Thyroid gland (tissue), 4 donors: Measurements from ENCODE around the gene DIO2. TPM values are rescaled to one million over a fixed set of nuclear protein-coding genes. Genes with fewer than 3 reads are reported as not detected.

Experiments
- DNase-seq, 2 donors: peaks; one replicate each; pipeline ENCODE4 v3.0.0-alpha.2; 2019
- H3K27ac ChIP-seq, 3 donors: fragments of 200-600 bp; sonication (generic); 1 replicate in 2 of 3; 2 replicates in 1 of 3; pipeline ENCODE4 v1.5.1; 2016 to 2019; ENCODE audit warnings: mild to moderate bottlenecking in 1 of 3, moderate library complexity in 1 of 3
- H3K27me3 ChIP-seq: fragments of 200-600 bp; sonication (generic); one replicate; pipeline ENCODE4 v1.5.1; 2019
- H3K36me3 ChIP-seq, 2 donors: fragments of 200-600 bp; sonication (generic); one replicate each; pipeline ENCODE4 v1.5.1; 2016 to 2019
- H3K4me1 ChIP-seq, 2 donors: fragments of 200-600 bp; sonication (generic); one replicate each; pipeline ENCODE4 v1.5.1; 2017 to 2019
- H3K4me3 ChIP-seq, 3 donors: fragments of 200-600 bp; sonication (generic); replicated peaks in 1 of 3; 1 replicate in 2 of 3; 2 replicates in 1 of 3; pipeline ENCODE4 v1.5.1; 2016; ENCODE audit warnings: mild to moderate bottlenecking in 1 of 3
- H3K9me3 ChIP-seq: fragments of 200-600 bp; sonication (generic); one replicate; pipeline ENCODE4 v1.5.1; 2017
- POLR2A ChIP-seq, 2 donors: fragments of 450-650 bp; IDR thresholded peaks; one replicate each; pipeline ENCODE4 v1.6.1; 2017; ENCODE audit warnings: antibody characterized with exemption in 2 of 2, mild to moderate bottlenecking in 2 of 2, moderate library complexity in 1 of 2
- WGBS, 2 donors: methylation state at CpG; one replicate each; pipeline ENCODE4 v1.1.5; 2017; 5-methylcytosine and 5-hydroxymethylcytosine counted together
- intact Hi-C: fragments of 100-400 bp; cut with DNase I; formaldehyde crosslinking; loops from one replicate; pipeline ENCODE4 v1.15.1; 2023
- total RNA-seq, 4 donors: library from RNA; depleted of rRNA; stranded (reverse); fragments of >200 nt; gene quantifications; one replicate each; pipeline ENCODE4 v1.2.3, GENCODE V29; 2016
- TF ChIP-seq, protein P1 (sequence below), 6 experiments: fragments of 200-600 bp in 3 of 6; fragments of 450-650 bp in 3 of 6; sonication (generic) in 3 of 6; IDR thresholded peaks; one replicate each; pipeline ENCODE4 v1.5.1; 2016 to 2019; ENCODE audit warnings: antibody characterized with exemption in 6 of 6, mild to moderate bottlenecking in 2 of 6, inconsistent platforms in 1 of 6, moderate library complexity in 1 of 6

DIO2 gene
- total RNA-seq, result 100 to 1,000 TPM; 147 to 368 (median 220) TPM

DNA sequence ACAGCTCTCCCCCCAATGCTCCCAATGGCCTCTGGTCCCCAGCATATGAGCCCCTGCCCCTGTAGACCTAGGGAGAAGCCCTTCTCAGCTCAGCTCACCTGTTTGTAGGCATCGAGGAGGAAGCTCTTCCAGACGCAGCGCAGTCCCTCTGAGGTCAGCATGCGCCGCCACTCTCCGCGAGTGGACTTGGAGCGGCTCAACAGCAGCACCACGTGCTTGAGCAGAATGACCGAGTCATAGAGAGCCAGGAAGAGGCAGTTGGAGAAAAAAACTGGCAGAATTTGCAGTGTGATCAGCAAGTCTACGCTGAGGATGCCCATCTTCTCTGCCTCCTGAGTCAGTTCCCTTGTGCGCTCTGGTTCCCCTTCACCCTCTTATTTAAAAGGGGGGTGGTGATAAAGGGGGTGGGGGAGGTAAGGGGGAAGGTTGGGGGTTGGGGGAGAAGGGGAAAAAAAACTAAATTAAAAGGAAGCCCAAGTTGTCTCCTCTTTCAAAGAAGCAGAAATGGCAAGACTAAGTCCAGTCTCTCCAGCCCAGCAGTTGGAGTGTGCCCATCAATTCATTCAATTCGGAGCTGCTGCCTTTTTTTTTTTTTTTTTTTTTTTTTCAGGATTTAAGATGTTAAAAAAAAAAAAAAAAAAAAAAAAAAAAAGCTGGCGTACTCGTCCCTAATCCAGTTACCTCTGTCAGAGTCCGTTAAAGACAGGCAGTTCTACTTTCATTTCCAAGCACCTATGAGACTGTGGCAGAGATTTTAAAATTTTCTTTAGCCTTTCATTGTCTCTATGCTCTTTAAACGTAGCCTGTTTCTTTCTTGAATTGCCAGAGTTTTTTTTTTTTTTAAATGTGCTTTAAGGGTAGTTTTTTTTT, at the start of gene DIO2:
Gene DIO2 (minus strand): TSS at position 352 of the 870 bp plus-strand sequence. CDS start 32 bp downstream, at position 320.
- peak within 1 kb of the TSS in 2 of 3 donors; percentile 41 to 49 for H3K4me3 ChIP-seq
- H3K4me1 ChIP-seq, result peaks cover 19 to 25% of the 10 kb centered on the region in 2 donors
- TF ChIP-seq, protein P1, sequence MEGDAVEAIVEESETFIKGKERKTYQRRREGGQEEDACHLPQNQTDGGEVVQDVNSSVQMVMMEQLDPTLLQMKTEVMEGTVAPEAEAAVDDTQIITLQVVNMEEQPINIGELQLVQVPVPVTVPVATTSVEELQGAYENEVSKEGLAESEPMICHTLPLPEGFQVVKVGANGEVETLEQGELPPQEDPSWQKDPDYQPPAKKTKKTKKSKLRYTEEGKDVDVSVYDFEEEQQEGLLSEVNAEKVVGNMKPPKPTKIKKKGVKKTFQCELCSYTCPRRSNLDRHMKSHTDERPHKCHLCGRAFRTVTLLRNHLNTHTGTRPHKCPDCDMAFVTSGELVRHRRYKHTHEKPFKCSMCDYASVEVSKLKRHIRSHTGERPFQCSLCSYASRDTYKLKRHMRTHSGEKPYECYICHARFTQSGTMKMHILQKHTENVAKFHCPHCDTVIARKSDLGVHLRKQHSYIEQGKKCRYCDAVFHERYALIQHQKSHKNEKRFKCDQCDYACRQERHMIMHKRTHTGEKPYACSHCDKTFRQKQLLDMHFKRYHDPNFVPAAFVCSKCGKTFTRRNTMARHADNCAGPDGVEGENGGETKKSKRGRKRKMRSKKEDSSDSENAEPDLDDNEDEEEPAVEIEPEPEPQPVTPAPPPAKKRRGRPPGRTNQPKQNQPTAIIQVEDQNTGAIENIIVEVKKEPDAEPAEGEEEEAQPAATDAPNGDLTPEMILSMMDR (IDR thresholded peaks at IDR 0.05), result no peak
- TF ChIP-seq POLR2A (IDR thresholded peaks at IDR 0.05), result peak; percentile 57 to 96
- intact Hi-C loops, result no loop called here
- no peaks in the 10 kb centered on the region for H3K9me3 ChIP-seq
- WGBS, 2 donors, result 11 to 19% methylated on average over 16 to 17 of the region's 17 CpGs
- H3K27me3 ChIP-seq, result no peaks in the 10 kb centered on the region
- H3K27ac ChIP-seq, result peak within 1 kb of the TSS; percentile 89 to 95 (median 92)
- peak; percentile 91 to 92 for DNase-seq
- no peaks in the 10 kb centered on the region for H3K36me3 ChIP-seq

DNA sequence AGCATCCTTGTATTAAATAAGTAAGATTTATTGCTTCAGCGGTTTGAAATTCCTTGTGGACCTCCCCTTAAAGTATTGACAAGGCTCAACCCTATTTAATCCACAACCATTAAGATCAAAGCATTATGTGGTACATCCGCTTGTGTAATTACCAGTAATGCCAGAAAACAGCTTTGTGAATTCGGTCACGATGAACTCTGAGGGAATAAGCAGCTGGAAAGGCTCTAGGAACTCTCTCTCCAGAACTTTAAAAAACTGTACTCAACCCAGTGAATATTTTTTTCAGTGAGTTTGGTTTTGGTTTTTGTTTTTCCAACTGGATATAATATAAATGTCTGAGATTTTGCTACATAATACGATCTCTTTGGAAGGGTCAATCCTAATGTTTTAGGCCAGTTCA, 49.3 kb upstream of the DIO2 start:
- no peak for DNase-seq
- Histone ChIP-seq H3K27me3 (no peaks in the 10 kb centered on the region), H3K4me3 (no peak overlapping the region), H3K36me3 (no peaks in the 10 kb centered on the region), H3K27ac (no peak overlapping the region), H3K4me1 (no peaks in the 10 kb centered on the region), H3K9me3 (no peaks in the 10 kb centered on the region)
- WGBS, 2 donors, result 80 to 85% methylated on average over 5 of the region's 5 CpGs
- intact Hi-C loops, result no loop called here
- TF ChIP-seq, protein P1 (IDR thresholded peaks at IDR 0.05), result no peak
- no peak for TF ChIP-seq POLR2A (IDR thresholded peaks at IDR 0.05)

DNA sequence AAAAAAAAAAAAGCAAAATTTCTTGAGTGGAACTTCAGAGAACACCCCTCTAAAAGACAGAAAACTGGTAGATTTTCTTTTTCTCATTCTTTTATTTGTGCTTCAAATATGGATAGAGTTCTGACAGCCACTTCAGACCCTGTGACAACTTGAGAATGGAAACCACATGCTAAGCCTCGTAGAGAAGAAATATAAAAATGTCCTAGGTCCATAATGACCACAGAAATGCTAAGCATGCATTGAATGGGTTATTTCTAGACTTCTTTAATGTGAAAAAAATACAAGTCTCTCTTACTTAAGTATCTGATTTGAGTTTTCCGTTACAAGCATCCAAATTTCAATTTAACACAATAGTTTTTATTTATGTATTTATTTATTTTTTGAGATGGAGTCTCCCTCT, 28.3 kb upstream of the DIO2 start:
- H3K27ac ChIP-seq, result no peak overlapping the region
- H3K9me3 ChIP-seq, result no peaks in the 10 kb centered on the region
- H3K4me3 ChIP-seq, result no peak overlapping the region
- no peaks in the 10 kb centered on the region for H3K27me3 ChIP-seq
- WGBS, 2 donors, result 88 to 90% methylated on average over 2 of the region's 2 CpGs
- no peaks in the 10 kb centered on the region for H3K4me1 ChIP-seq
- no peak for TF ChIP-seq POLR2A (IDR thresholded peaks at IDR 0.05)
- TF ChIP-seq, protein P1 (IDR thresholded peaks at IDR 0.05), result no peak
- H3K36me3 ChIP-seq, result no peaks in the 10 kb centered on the region
- DNase-seq, result no peak
- intact Hi-C loops, result no loop called here

DNA sequence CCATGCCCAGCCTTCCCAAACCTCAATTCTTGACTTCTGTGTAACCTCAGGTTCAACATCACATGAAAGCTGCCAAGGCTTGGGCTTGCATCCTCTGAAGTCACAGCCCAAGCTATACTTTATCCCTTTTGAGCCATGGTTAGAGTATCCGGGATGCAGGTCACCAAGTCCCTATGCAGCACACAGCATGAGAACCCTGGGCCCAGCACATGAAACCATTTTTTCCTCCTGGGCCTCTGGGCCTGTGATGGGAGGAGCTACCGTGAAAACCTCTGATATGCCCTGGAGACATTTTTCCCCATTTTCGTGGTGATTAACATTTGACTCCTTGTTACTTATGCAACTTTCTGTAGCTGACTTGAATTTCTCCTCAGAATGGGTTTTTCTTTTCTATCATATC, 25.8 kb upstream of the DIO2 start:
- no peak for DNase-seq
- 89 to 92% methylated on average over 3 of the region's 3 CpGs for WGBS, 2 donors
- Histone ChIP-seq H3K9me3 (no peaks in the 10 kb centered on the region), H3K4me1 (no peaks in the 10 kb centered on the region), H3K27ac (no peak overlapping the region), H3K36me3 (no peaks in the 10 kb centered on the region), H3K27me3 (no peaks in the 10 kb centered on the region), H3K4me3 (no peak overlapping the region)
- intact Hi-C loops, result no loop called here
- no peak for TF ChIP-seq POLR2A (IDR thresholded peaks at IDR 0.05)
- TF ChIP-seq, protein P1 (IDR thresholded peaks at IDR 0.05), result no peak

DNA sequence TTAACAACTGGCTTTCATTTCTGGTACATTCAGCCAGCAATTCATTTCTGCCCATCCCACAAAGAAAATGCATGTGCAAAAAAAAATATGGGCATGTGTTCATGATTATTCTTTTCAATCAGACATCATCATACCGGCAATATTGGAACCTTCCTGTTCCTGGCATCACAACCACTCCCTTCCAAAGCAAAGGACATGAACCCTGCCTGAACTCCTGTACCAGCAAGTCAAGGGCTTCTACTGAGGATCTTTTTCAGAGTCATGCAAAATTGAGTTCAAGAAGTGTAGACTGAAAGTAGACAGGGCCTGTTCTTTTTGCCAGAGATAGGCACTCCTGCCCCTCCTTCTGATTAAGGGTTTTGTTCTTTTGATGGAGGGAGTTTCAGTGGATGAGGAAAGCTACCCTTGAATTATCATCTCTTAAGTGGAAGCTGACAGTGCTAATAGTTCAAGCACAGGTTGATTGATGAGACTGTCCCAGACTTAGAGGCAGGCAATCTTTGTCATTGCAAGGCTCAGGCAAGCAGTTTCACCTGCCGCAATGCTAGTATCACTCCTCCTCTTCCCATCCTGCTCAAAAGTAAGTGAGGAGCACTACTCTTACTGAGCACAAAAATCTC, 22.3 kb upstream of the DIO2 start:
- Histone ChIP-seq H3K9me3 (no peaks in the 10 kb centered on the region), H3K36me3 (no peaks in the 10 kb centered on the region), H3K4me1 (no peaks in the 10 kb centered on the region), H3K27me3 (no peaks in the 10 kb centered on the region), H3K4me3 (no peak overlapping the region), H3K27ac (no peak overlapping the region)
- 68 to 89% methylated on average over 2 of the region's 2 CpGs for WGBS, 2 donors
- intact Hi-C loops, result no loop called here
- DNase-seq, result no peak
- TF ChIP-seq POLR2A (IDR thresholded peaks at IDR 0.05), result no peak
- TF ChIP-seq, protein P1 (IDR thresholded peaks at IDR 0.05), result no peak
